ENCODE data around the gene ADGRA3.

The ADGRA3 gene

GRCh38 chr4:22501715-22502095 is 14.2 kb downstream of the ADGRA3 start:
- no peaks in the 10 kb centered on the region for H3K36me3 ChIP-seq
- H3K4me1 ChIP-seq (ENCODE audit: control insufficient read depth in 1 of 2, insufficient read depth in 1 of 2, low read depth in 1 of 2, low read length in 1 of 2) = no peaks in the 10 kb centered on the region
- TF ChIP-seq, protein P1, sequence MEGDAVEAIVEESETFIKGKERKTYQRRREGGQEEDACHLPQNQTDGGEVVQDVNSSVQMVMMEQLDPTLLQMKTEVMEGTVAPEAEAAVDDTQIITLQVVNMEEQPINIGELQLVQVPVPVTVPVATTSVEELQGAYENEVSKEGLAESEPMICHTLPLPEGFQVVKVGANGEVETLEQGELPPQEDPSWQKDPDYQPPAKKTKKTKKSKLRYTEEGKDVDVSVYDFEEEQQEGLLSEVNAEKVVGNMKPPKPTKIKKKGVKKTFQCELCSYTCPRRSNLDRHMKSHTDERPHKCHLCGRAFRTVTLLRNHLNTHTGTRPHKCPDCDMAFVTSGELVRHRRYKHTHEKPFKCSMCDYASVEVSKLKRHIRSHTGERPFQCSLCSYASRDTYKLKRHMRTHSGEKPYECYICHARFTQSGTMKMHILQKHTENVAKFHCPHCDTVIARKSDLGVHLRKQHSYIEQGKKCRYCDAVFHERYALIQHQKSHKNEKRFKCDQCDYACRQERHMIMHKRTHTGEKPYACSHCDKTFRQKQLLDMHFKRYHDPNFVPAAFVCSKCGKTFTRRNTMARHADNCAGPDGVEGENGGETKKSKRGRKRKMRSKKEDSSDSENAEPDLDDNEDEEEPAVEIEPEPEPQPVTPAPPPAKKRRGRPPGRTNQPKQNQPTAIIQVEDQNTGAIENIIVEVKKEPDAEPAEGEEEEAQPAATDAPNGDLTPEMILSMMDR (IDR thresholded peaks at IDR 0.05) = no peak
- no peaks in the 10 kb centered on the region for H3K9me3 ChIP-seq
- H3K27ac ChIP-seq = no peak overlapping the region
- no peaks in the 10 kb centered on the region for H3K27me3 ChIP-seq
- no peak overlapping the region for H3K4me3 ChIP-seq (ENCODE audit: low read depth in 1 of 2, low read length in 1 of 2)

- Histone ChIP-seq H3K36me3 (no peaks in the 10 kb centered on the region), H3K9me3 (no peaks in the 10 kb centered on the region), H3K27ac (no peak overlapping the region), H3K4me1 (ENCODE audit: control insufficient read depth in 1 of 2, insufficient read depth in 1 of 2, low read depth in 1 of 2, low read length in 1 of 2) (no peaks in the 10 kb centered on the region), H3K27me3 (no peaks in the 10 kb centered on the region), H3K4me3 (ENCODE audit: low read depth in 1 of 2, low read length in 1 of 2) (no peak overlapping the region)
- TF ChIP-seq, protein P1 (IDR thresholded peaks at IDR 0.05) = no peak
These were observed 14.8 kb downstream of the ADGRA3 start for GRCh38 chr4:22500831-22501714.

DNA sequence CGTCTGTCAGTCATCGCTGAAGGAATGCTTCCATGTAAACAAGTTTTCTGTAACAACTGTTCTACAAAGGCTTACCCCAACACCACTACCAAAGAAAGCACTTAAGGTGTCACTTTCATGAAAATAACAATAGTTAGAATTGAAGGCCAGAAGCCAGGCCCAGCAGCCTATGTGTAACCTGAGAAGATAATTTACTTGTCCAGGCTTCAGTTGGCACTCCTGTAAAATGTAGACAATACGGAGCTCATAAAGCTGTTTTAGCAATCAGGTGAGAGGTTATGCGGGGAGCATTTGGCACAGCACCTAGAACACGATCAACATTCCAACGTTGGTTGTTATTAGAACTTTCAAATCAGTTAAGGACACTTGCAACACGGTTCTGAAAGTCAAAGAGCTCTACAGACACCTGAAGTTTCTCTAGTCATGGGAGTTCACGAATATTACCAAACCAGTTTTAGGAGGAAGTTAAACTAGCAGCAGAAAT is 15.7 kb downstream of the ADGRA3 start:
- H3K9me3 ChIP-seq = no peaks in the 10 kb centered on the region
- H3K27ac ChIP-seq = no peak overlapping the region
- no peak overlapping the region for H3K4me3 ChIP-seq (ENCODE audit: low read depth in 1 of 2, low read length in 1 of 2)
- H3K36me3 ChIP-seq = no peaks in the 10 kb centered on the region
- H3K27me3 ChIP-seq = no peaks in the 10 kb centered on the region
- no peaks in the 10 kb centered on the region for H3K4me1 ChIP-seq (ENCODE audit: control insufficient read depth in 1 of 2, insufficient read depth in 1 of 2, low read depth in 1 of 2, low read length in 1 of 2)
- TF ChIP-seq, protein P1 (IDR thresholded peaks at IDR 0.05) = no peak

DNA sequence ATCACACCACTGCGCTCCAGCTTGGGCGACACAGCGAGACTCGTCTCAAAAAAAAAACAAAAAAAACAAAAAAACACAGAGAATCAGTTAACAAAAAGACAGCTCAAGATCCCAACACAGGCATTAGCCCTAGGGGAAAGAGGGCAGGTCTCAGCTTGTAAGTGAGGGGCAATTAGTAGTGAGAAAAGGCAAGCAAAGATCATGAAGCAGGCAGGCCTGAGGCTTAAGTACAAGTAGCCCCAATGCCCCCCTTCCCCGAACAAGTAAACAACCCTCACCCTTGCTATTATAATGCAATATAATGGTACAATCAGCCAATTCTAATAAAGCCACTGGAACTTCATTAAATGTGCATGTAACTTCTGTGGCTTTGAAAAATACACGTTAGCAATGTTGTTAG is 17.0 kb downstream of the ADGRA3 start:
- H3K27ac ChIP-seq = no peak overlapping the region
- no peaks in the 10 kb centered on the region for H3K4me1 ChIP-seq (ENCODE audit: control insufficient read depth in 1 of 2, insufficient read depth in 1 of 2, low read depth in 1 of 2, low read length in 1 of 2)
- H3K36me3 ChIP-seq = no peaks in the 10 kb centered on the region
- H3K27me3 ChIP-seq = no peaks in the 10 kb centered on the region
- no peaks in the 10 kb centered on the region for H3K9me3 ChIP-seq
- TF ChIP-seq, protein P1 (IDR thresholded peaks at IDR 0.05) = no peak
- H3K4me3 ChIP-seq (ENCODE audit: low read depth in 1 of 2, low read length in 1 of 2) = no peak overlapping the region

- Histone ChIP-seq H3K27me3 (no peaks in the 10 kb centered on the region), H3K9me3 (no peaks in the 10 kb centered on the region), H3K27ac (no peak overlapping the region), H3K36me3 (no peaks in the 10 kb centered on the region), H3K4me1 (ENCODE audit: control insufficient read depth in 1 of 2, insufficient read depth in 1 of 2, low read depth in 1 of 2, low read length in 1 of 2) (no peaks in the 10 kb centered on the region), H3K4me3 (ENCODE audit: low read depth in 1 of 2, low read length in 1 of 2) (no peak overlapping the region)
- TF ChIP-seq, protein P1 (IDR thresholded peaks at IDR 0.05) = no peak
These were observed 19.6 kb downstream of the ADGRA3 start for GRCh38 chr4:22496165-22496813.
